GM18873 (cell line): ENCODE measurements around the gene FZD10.

Experiments
- ATAC-seq: cut with Tn5 transposase; IDR thresholded peaks from one replicate; pipeline ENCODE4 v1.9.1; 2021; ENCODE audit warnings: mild to moderate bottlenecking, moderate library complexity, moderate number of reproducible peaks; ENCODE audit not compliant: unreplicated experiment, low FRiP score

Gene FZD10

GRCh38 chr12:130162267-130162666 is at the start of gene FZD10:
FZD10 (plus strand) TSS chr12:130162464; CDS start chr12:130162943, 479 bp downstream.
- ATAC-seq: no peak

- ATAC-seq: no peak
These were observed 47.3 kb upstream of the FZD10 start for GRCh38 chr12:130114952-130115351.

- ATAC-seq: no peak
These were observed 46.6 kb upstream of the FZD10 start for GRCh38 chr12:130115646-130116045.

GRCh38 chr12:130116791-130117190 is 45.5 kb upstream of the FZD10 start:
- no peak for ATAC-seq

- no peak for ATAC-seq
These were observed 45.0 kb upstream of the FZD10 start for GRCh38 chr12:130117233-130117632.

- no peak for ATAC-seq
These were observed 44.6 kb upstream of the FZD10 start for GRCh38 chr12:130117701-130118100.

- ATAC-seq: no peak
These were observed 44.1 kb upstream of the FZD10 start for GRCh38 chr12:130118181-130118580.

GRCh38 chr12:130119241-130119861 is 42.9 kb upstream of the FZD10 start:
- no peak for ATAC-seq

GRCh38 chr12:130120012-130120805 is 42.1 kb upstream of the FZD10 start:
- no peak for ATAC-seq

- ATAC-seq: no peak
These were observed 40.9 kb upstream of the FZD10 start for GRCh38 chr12:130121226-130122000.

- no peak for ATAC-seq
These were observed 39.9 kb upstream of the FZD10 start for GRCh38 chr12:130122356-130122755.

GRCh38 chr12:130124106-130124505 is 38.2 kb upstream of the FZD10 start:
- no peak for ATAC-seq

- no peak for ATAC-seq
These were observed 37.5 kb upstream of the FZD10 start for GRCh38 chr12:130124605-130125244.

GRCh38 chr12:130126023-130126432 is 36.2 kb upstream of the FZD10 start:
- no peak for ATAC-seq

- ATAC-seq: no peak
These were observed 34.7 kb upstream of the FZD10 start for GRCh38 chr12:130127532-130127911.

- ATAC-seq: no peak
These were observed 34.1 kb upstream of the FZD10 start for GRCh38 chr12:130127912-130128789.

- no peak for ATAC-seq
These were observed 33.2 kb upstream of the FZD10 start for GRCh38 chr12:130128790-130129735.

GRCh38 chr12:130130346-130130745 is 31.9 kb upstream of the FZD10 start:
- no peak for ATAC-seq

- no peak for ATAC-seq
These were observed 31.2 kb upstream of the FZD10 start for GRCh38 chr12:130131025-130131424.
